ENCODE measurements around the gene DSCAML1. TPM values are rescaled to one million over a fixed set of nuclear protein-coding genes. Genes with fewer than 3 reads are reported as not detected.

DSCAML1 gene
- total and polyA plus RNA-seq, 10 of the 15 experiments (the other 5 are each of a cell fraction or from before 2014, with no cell fraction given) = 0.03 to 0.18 (median 0.06) TPM; not detected in 1

- in situ Hi-C loops (cut with MboI) = no loop called here
- Histone ChIP-seq H3K27me3 (replicated peaks in 1 of 2; ENCODE audit: control insufficient read depth in 2 of 2, insufficient read depth in 2 of 2, low read length in 1 of 2) (no peaks in the 10 kb centered on the region), H3K27ac (ENCODE audit: control insufficient read depth, insufficient read depth) (peak overlapping the region; percentile 87), H3K4me2 (ENCODE audit: control insufficient read depth, insufficient read depth) (peak overlapping the region; percentile 49), H3K9me3 (replicated peaks; ENCODE audit: control insufficient read depth, insufficient read depth, low read length) (no peaks in the 10 kb centered on the region), H3K36me3 (ENCODE audit: control insufficient read depth in 2 of 2, insufficient read depth in 2 of 2, low read length in 1 of 2) (no peaks in the 10 kb centered on the region), H2AFZ (ENCODE audit: control insufficient read depth, low read depth, low read length) (peak overlapping the region; percentile 68), H3K4me1 (ENCODE audit: control insufficient read depth, insufficient read depth, low read length) (peaks cover 55% of the 10 kb centered on the region), H3K4me3 (no peak overlapping the region), H3K9ac (ENCODE audit: control insufficient read depth, insufficient read depth, low read length) (peak overlapping the region; percentile 66), H4K20me1 (ENCODE audit: control insufficient read depth, insufficient read depth) (no peaks in the 10 kb centered on the region), H3K79me2 (ENCODE audit: control insufficient read depth, insufficient read depth, low read length) (peaks cover 2% of the 10 kb centered on the region; the same call in 1 of the 2 replicates)
- no TSS peak for BruUV-seq (replicated peaks)
- intact Hi-C loops (cut with micrococcal nuclease; ENCODE audit: unreplicated experiment) = loop anchor here (1.0 to 10.0 kb wide), 6 partner anchors 10 to 1893 kb away; partner anchors contain the start of genes KMT2A, PCSK7 and RNF214
- DNase-seq (ENCODE audit: low read depth, low spot score) (peak; percentile 93), FAIRE-seq (peak; percentile 83), ATAC-seq (peak; percentile 47)
- ChIA-PET RAD21 (ENCODE audit: unreplicated experiment) (interaction anchor here (0.8 to 22.6 kb wide), 27 partner anchors 9 to 586 kb away, joined by 3 to 393 read pairs (median 4); partner anchors contain the start of genes IL10RA and PCSK7), POLR2A (interaction anchor here (0.5 to 4.8 kb wide), 12 partner anchors 9 to 393 kb away, joined by 3 to 47 read pairs (median 4); no protein-coding TSS in a partner anchor), CTCF (interaction anchor here (0.5 to 16.0 kb wide), 41 partner anchors 9 to 591 kb away, joined by 3 to 503 read pairs (median 4); partner anchors contain the start of genes IL10RA and TMPRSS13), SMC1A (ENCODE audit: uncharacterized antibody, unreplicated experiment) (interaction anchor here (0.8 to 11.7 kb wide), 23 partner anchors 10 to 586 kb away, joined by 3 to 318 read pairs (median 5); partner anchors contain the start of gene PCSK7)
- WGBS (ENCODE audit: insufficient coverage, insufficient replicate concordance, low lambda C conversion rate, missing lambda C conversion rate) = 8% methylated on average over 19 of the region's 19 CpGs
- no peak for TF ChIP-seq GABPA (IDR thresholded peaks at IDR 0.05; ENCODE audit: low read depth)
- peak; percentile 93 for TF ChIP-seq TCF12 (IDR thresholded peaks at IDR 0.05; ENCODE audit: low read depth, low read length)
- peak; percentile 53 for TF ChIP-seq TAF1 (IDR thresholded peaks at IDR 0.05; ENCODE audit: borderline replicate concordance, low read depth, low read length)
- peak; percentile 73; the same call in 1 of the 2 replicates for TF ChIP-seq SMARCA5 (IDR thresholded peaks at IDR 0.05)
- peak; percentile 59; the same call in 1 of the 2 replicates for TF ChIP-seq ZNF207 (IDR thresholded peaks at IDR 0.05; ENCODE audit: borderline replicate concordance)
- TF ChIP-seq POLR2A (IDR thresholded peaks at IDR 0.05; ENCODE audit: low read depth, low read length) = peak; percentile 4; the same call in 1 of the 2 replicates
- TF ChIP-seq, protein P1, sequence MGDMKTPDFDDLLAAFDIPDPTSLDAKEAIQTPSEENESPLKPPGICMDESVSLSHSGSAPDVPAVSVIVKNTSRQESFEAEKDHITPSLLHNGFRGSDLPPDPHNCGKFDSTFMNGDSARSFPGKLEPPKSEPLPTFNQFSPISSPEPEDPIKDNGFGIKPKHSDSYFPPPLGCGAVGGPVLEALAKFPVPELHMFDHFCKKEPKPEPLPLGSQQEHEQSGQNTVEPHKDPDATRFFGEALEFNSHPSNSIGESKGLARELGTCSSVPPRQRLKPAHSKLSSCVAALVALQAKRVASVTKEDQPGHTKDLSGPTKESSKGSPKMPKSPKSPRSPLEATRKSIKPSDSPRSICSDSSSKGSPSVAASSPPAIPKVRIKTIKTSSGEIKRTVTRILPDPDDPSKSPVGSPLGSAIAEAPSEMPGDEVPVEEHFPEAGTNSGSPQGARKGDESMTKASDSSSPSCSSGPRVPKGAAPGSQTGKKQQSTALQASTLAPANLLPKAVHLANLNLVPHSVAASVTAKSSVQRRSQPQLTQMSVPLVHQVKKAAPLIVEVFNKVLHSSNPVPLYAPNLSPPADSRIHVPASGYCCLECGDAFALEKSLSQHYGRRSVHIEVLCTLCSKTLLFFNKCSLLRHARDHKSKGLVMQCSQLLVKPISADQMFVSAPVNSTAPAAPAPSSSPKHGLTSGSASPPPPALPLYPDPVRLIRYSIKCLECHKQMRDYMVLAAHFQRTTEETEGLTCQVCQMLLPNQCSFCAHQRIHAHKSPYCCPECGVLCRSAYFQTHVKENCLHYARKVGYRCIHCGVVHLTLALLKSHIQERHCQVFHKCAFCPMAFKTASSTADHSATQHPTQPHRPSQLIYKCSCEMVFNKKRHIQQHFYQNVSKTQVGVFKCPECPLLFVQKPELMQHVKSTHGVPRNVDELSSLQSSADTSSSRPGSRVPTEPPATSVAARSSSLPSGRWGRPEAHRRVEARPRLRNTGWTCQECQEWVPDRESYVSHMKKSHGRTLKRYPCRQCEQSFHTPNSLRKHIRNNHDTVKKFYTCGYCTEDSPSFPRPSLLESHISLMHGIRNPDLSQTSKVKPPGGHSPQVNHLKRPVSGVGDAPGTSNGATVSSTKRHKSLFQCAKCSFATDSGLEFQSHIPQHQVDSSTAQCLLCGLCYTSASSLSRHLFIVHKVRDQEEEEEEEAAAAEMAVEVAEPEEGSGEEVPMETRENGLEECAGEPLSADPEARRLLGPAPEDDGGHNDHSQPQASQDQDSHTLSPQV (IDR thresholded peaks at IDR 0.05) = peak; percentile 69
- peak; percentile 78 for TF ChIP-seq YY1 (IDR thresholded peaks at IDR 0.05; ENCODE audit: low read depth, low read length)
- TF ChIP-seq, protein P2, sequence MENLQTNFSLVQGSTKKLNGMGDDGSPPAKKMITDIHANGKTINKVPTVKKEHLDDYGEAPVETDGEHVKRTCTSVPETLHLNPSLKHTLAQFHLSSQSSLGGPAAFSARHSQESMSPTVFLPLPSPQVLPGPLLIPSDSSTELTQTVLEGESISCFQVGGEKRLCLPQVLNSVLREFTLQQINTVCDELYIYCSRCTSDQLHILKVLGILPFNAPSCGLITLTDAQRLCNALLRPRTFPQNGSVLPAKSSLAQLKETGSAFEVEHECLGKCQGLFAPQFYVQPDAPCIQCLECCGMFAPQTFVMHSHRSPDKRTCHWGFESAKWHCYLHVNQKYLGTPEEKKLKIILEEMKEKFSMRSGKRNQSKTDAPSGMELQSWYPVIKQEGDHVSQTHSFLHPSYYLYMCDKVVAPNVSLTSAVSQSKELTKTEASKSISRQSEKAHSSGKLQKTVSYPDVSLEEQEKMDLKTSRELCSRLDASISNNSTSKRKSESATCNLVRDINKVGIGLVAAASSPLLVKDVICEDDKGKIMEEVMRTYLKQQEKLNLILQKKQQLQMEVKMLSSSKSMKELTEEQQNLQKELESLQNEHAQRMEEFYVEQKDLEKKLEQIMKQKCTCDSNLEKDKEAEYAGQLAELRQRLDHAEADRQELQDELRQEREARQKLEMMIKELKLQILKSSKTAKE (IDR thresholded peaks at IDR 0.05; ENCODE audit: low read depth, poor library complexity, severe bottlenecking) = peak; percentile 63
- TF ChIP-seq, protein P3, sequence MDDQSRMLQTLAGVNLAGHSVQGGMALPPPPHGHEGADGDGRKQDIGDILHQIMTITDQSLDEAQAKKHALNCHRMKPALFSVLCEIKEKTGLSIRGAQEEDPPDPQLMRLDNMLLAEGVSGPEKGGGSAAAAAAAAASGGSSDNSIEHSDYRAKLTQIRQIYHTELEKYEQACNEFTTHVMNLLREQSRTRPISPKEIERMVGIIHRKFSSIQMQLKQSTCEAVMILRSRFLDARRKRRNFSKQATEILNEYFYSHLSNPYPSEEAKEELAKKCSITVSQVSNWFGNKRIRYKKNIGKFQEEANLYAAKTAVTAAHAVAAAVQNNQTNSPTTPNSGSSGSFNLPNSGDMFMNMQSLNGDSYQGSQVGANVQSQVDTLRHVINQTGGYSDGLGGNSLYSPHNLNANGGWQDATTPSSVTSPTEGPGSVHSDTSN (IDR thresholded peaks at IDR 0.05; ENCODE audit: insufficient replicate concordance, low read depth, low read length) = peak; percentile 42
- TF ChIP-seq BHLHE40 (IDR thresholded peaks at IDR 0.05; ENCODE audit: borderline replicate concordance in 1 of 2, low read depth in 2 of 2, low read length in 1 of 2) = peak in 1 of 2 experiments; percentile 3; a peak in 1 of 4 replicates
- TF ChIP-seq TCF3 (IDR thresholded peaks at IDR 0.05; ENCODE audit: borderline replicate concordance, insufficient read depth, low read depth, low read length) = peak; percentile 91; the same call in 1 of the 2 replicates
- TF ChIP-seq, protein P4, sequence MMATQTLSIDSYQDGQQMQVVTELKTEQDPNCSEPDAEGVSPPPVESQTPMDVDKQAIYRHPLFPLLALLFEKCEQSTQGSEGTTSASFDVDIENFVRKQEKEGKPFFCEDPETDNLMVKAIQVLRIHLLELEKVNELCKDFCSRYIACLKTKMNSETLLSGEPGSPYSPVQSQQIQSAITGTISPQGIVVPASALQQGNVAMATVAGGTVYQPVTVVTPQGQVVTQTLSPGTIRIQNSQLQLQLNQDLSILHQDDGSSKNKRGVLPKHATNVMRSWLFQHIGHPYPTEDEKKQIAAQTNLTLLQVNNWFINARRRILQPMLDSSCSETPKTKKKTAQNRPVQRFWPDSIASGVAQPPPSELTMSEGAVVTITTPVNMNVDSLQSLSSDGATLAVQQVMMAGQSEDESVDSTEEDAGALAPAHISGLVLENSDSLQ (IDR thresholded peaks at IDR 0.05) = peak; percentile 22; the same call in 1 of the 2 replicates
These were observed 20.5 kb upstream of the DSCAML1 start for GRCh38 chr11:117817368-117818040.

All from GM12878 (cell line).